Measurements from ENCODE around the gene FBH1.
A peak's percentile ranks its signal among the peaks of the same experiment; 100 is the strongest.
"Not testable (repeated sequence)": the region's sequence is repeated elsewhere in the genome, so short reads cannot be mapped to it uniquely, and the experiment has no call there.

The FBH1 gene

DNA sequence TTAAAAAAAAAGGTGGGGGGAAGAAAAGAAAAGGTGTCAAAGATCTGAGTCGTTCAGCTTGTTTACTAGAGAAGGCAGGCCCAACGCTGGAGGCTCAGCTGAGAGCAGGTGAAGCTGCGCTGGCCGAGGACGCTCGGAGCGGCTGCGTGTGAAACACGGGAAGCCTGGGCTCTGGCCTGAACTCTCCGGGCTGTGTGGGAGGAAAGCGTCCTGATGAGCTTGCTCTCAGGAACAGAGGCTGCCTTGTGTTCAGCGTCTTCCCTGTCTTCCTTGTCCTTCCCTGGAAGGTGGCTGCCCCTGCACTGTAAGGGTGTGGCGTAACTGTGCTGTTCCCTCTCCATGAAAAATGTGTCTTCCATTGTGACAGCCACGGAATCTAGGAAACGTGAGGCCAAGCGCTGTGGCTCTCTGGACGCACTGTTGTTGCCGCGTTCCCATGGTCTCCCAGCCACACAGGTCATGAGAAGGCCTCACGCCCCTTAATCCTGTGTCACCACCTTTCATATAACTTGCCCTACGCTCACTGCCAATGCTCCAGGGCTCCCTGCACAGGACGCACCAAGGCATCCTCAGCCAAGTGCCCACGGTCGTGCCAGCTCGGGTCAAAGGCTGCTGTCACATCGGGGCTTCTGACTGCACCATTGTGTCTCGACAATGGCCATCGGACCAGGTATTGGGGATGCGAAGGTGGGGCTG is 71.5 kb downstream of the FBH1 start:
- no peak for DNase-seq

DNA sequence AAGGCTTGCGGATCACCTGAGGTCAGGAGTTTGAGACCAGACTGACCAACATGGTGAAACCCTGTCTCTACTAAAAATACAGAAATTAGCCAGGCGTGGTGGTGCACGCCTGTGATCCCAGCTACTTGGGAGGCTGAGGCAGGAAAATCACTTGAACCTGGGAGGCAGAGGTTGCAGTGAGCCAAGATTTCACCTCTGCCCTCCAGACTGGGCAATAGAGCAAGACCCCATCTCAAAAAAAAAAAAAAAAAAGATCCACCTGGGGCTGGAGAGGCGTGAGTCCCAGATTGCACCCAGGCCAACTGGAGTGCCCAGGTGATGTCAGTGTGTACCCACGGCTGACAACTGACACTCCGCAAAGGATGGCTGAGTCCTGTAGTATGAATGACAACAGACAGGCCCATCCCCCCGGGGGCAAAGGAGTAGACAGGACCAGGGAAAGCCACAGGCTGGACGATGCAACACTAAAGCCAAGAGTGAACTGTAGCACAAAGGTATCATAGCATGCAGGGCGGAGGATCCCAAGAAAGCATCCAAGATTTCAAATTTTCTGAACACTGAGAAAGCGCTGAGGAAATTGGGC is 72.4 kb downstream of the FBH1 start:
- not testable (repeated sequence) for DNase-seq

- no peak for DNase-seq
Observed at GRCh38 chr10:5963071-5963470, 73.0 kb downstream of the FBH1 start.

- DNase-seq, result no peak
Observed at GRCh38 chr10:5963591-5963990, 73.5 kb downstream of the FBH1 start.

DNA sequence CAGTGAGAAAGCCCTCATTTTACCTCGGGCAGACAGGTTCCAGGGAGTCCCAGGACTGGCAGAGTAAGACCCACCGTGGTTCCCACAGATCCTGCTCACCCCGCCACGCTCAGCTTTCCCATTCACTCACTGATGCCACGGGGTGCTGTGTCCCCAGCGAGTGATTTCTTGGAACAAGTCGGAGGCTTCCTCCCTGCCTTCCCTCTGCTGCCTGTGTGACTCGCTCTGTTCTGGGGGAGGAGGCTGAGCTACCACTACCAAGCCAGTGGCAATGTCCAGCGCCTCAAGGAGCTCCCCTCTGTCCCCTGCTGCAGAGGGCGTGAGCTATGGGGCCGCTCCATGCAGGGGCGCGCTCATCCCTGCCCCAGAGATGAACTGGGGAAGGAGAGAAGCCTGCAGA is 74.7 kb downstream of the FBH1 start:
- no peak for DNase-seq

GRCh38 chr10:5965266-5965665 is 75.2 kb downstream of the FBH1 start:
- no peak for DNase-seq

GRCh38 chr10:5968037-5968680 is 78.1 kb downstream of the FBH1 start:
- no peak for DNase-seq

GRCh38 chr10:5968681-5969453 is 78.8 kb downstream of the FBH1 start:
- DNase-seq, result no peak

- no peak for DNase-seq
Observed at GRCh38 chr10:5970066-5970465, 80.0 kb downstream of the FBH1 start.

DNA sequence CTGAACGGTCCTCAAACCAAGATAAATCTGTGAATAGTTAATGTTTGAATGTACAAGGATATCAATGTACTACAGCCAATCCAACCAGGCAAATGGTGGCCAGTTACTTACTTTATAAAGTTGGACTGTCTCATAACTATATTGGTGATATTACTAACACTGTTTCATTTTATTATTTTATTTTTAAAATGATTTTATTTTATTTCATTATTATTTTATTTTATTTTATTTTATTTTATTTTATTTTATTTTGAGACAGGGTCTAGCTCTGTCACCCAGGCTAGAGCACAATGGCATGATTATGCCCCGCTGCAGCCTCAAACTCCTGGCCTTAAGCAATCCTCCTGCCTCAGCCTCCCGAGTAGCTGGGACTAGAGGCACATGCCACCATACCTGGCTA is 80.5 kb downstream of the FBH1 start:
- DNase-seq, result no peak

GRCh38 chr10:5971315-5971832 is 81.3 kb downstream of the FBH1 start:
- peak; percentile 55 for DNase-seq

DNA sequence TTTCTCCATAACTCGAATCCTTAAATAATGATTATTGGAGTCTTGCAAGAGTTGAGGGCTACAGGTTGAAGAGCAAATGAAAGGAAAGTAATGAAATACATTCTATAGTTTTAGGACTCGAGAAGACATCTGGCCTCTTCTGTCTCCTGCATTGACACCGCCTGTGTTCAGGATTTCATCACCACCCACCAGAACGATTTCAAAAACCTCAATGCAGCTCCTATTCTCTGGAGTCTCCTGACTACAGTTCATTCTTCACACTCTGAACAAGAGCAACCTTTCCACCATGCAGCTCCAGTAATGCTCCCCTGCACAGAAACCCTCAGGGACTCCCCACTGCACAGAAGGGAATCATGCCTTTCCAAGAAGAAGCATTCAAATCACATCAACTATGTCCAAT is 81.8 kb downstream of the FBH1 start:
- DNase-seq, result no peak

GRCh38 chr10:5973069-5973468 is 83.0 kb downstream of the FBH1 start:
- no peak for DNase-seq

DNA sequence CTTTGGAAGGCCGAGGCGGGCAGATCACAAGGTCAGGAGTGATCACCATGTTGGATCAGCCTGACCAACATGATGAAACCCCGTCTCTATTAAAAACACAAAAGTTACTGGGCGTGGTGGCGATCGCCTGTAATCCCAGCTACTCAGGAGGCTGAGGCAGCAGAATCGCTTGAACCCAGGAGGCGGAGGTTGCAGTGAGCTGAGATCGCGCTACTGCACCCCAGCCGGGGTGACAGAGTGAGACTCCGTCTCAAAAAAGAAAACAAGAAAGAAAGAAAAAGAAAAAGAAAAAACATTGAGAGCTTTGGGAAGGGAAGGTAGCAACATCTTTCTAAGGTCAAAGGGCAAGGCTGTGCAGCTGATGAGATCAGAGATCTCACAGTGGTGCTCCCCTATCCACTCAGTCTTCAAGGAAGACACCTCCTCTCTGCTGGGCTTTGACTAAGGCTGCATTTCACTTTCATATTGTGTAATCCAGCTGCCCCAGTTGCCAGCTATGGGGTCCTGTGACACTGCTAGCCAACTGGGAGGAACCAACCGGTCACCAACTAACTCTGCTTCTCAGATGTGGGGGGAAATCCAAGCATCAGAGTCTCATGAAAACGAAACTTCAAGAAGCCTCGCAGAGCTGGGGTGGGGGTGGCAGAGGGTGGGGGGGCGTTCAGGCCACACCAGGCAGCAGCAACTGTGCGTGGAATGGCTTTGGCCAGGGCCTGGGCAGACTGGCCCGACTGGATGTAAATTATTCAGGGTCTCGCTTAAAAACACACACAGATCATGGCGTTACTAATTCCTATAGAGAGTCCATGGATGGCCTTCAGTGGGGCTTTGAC is 85.8 kb downstream of the FBH1 start:
- DNase-seq, result peak; percentile 80

DNA sequence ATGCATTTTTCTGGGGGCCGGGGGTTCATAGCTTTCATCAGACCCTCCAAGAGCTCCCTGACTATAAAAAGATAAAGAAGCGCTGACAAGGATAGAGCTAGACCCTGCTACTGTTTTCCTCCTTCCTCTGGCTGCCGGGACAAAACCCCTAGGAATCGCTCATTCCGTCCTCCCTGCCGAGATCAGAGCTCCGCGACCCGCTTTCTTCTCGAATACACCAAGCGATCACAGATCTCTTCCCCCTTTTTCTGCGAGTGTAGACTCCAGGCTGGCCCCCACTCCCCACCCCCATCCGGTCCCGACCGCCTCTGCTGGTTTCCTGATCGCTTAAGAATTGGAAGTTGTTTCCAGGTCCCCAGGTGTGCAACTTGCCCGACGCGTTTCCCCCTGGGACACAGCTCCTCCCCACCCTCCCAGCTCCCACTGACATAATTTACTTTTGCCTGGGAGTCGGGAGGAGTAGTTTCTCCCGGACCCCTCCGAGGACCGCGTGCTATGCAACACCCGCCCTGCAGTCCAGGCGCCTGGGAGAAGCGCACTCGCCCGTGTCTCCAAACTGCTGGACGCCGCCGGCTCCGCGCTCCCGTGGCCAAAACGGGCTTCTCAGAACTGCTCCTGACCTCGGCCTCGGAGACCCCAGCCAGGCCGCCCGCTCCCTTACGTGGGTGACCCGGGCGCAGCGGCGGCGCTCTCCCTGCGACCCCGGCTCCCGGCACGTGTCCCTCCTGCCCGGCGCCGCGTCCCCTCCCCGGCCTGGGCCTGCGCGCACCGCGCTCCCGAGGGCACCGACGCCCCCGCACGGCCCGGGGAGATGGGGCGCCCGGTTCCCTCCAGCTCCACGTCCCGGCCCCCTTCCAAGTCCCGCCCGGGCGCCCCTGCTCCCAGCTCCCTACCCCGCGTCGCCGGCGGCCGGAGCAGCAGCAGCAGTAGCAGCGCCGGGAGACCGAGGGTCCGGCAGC is 86.7 kb downstream of the FBH1 start:
- DNase-seq, result peak; percentile 29

- peak; percentile 85 for DNase-seq
Observed at GRCh38 chr10:5977471-5978229, 87.6 kb downstream of the FBH1 start, which contains the start of gene IL15RA. TSS of gene IL15RA (minus strand) at chr10:5977543. CDS start at chr10:5977492, 51 bp downstream.

DNA sequence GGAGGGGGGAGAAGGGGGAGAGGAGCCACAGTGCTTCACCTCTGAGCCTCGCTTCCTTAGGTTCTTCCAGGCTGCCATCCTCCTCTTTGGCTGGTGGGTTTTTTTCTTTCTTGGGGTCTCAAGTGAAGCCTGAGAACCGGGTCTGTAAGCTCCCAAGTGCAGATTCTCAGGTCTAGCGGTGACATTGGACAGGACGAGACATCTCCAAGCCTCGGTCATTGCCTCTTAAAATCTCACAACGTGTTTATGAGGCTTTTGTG is 88.1 kb downstream of the FBH1 start:
- DNase-seq, result no peak

DNA sequence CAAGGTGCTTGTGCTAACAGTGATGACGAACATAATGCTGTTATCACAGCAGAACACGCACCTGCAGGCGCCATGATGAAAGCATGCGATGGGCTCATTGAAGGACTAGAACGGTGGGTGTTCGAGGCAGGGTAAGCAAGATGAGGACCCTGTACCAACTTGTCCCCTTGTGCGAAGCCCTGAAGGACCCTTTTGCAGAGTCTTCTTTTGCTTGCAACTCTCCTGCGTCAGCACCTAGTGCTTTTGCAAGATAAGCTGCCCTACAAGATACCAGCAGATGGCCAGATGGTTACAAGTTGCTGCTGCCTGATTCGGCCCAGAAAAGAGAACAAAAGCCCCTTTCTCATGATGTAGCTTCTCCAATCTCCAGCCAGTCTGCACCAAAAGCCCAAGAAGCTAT is 91.5 kb downstream of the FBH1 start:
- DNase-seq, result no peak

DNA sequence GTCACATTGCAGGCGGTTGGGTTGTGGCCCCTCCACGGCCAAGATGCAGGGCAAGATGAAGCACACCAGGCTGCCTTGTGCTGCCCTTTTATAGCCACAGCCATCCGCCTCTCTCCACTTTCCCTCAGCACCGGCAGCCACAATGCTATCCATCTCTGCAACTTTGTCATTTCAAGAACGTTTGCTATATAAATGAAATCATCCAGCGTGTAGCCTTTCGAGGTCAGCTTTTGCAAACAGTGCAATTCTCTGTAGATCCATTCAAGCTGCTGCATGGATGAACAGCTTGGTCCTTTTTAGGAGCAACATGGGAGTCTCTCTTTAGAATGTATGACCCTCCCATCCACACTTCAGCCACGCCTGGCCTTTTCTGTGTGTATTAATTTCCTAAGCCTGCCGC is 93.7 kb downstream of the FBH1 start:
- DNase-seq, result no peak

DNA sequence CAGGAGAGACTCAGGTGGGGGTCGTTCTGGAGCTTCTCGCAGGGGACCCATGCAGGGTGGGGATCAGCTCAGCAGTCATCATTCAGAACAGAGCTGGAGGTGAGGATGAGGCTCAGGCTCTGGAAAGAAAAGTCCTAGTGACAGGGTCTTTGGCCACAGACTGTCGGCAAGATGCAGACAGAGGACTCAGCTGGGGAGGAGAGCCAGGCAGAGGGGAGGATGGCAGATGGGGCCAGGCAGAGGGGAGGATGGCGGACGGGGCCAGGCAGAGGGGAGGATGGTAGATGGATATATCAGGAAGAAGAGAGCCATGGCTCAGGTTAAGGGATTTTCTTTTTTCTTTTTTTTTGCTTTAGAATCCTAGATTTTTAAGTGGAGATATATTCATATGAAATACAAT is 95.0 kb downstream of the FBH1 start:
- no peak for DNase-seq

All from CD4-positive, alpha-beta T cell treated with Interleukin-10 for 1 hour (primary cell).